ENCODE results near the gene ANKRD10.

DNA sequence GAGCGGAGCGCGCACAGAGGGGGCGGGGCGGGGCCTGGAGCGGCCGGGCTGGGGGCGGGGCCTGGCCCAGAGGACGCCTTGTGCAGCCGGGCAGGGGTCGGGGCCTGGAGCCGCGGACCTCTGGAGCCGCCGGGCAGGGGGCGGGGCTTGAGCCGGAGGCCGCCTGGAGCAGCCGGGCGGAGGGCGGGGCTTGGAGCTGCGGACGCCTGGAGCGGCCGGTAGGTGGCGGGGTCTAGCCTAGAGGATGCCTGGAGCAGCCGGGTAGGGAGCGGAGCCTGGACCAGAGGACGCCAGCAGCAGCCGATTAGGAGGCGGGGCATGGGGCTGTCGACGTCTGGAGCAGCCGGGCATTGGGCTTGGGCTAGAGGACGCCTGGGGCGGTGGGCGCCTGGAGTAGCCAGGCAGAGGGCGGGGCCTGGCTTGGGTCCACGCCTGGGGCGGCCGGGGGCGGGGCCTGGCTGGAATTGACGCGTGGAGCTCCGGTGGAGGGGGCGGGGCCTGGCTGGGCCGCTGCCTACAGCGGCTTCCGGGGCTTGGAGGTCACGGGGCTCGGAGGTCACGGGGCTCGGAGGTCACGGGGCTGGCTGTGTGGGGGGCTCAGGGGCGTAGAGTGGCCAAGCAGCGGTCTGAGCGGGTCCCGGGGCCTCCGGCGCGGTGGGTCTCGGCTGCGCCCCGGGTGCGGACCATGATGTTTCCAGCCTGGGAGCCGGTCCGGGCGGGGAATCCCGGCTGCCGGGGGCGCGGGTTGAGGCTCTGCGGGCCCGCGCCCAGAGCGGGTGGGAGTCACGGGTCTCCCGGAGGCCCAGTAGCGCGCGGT, at the start of gene ANKRD10:
- TF ChIP-seq, protein P1, sequence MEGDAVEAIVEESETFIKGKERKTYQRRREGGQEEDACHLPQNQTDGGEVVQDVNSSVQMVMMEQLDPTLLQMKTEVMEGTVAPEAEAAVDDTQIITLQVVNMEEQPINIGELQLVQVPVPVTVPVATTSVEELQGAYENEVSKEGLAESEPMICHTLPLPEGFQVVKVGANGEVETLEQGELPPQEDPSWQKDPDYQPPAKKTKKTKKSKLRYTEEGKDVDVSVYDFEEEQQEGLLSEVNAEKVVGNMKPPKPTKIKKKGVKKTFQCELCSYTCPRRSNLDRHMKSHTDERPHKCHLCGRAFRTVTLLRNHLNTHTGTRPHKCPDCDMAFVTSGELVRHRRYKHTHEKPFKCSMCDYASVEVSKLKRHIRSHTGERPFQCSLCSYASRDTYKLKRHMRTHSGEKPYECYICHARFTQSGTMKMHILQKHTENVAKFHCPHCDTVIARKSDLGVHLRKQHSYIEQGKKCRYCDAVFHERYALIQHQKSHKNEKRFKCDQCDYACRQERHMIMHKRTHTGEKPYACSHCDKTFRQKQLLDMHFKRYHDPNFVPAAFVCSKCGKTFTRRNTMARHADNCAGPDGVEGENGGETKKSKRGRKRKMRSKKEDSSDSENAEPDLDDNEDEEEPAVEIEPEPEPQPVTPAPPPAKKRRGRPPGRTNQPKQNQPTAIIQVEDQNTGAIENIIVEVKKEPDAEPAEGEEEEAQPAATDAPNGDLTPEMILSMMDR (IDR thresholded peaks at IDR 0.05) = peak; percentile 56 to 96
- TF ChIP-seq POLR2A (IDR thresholded peaks at IDR 0.05) = peak in 1 of 2 donors; percentile 69
- peak in 2 of 3 donors; percentile 13 to 26 for TF ChIP-seq POLR2AphosphoS5 (IDR thresholded peaks at IDR 0.05)
- TF ChIP-seq EP300 (IDR thresholded peaks at IDR 0.05) = no peak
